Activated CD4-positive, alpha-beta memory T cell treated with anti-CD3 and anti-CD28 coated beads, Interleukin-2, amount 10 ng/mL, durations not matched to agents 7 days and 5 days (primary cell): ENCODE measurements around the gene ABHD5. TPM values are rescaled to one million over a fixed set of nuclear protein-coding genes. Genes with fewer than 3 reads are reported as not detected.
"Not testable (repeated sequence)": the region's sequence is repeated elsewhere in the genome, so short reads cannot be mapped to it uniquely, and the experiment has no call there.

Experiments used
- CTCF ChIA-PET: fragments of 350-600 bp; sonication (Branson Sonifier 250); formaldehyde crosslinking; loops from one replicate; lab custom pipeline; 2021; ENCODE audit warnings: antibody characterized with exemption, inconsistent platforms; lab: Charles Lee
- POLR2A ChIA-PET: fragments of 350-600 bp; sonication (Branson Sonifier 250); formaldehyde crosslinking; loops from one replicate; lab custom pipeline; 2021; ENCODE audit warnings: antibody characterized with exemption; lab: Charles Lee
- DNase-seq: peaks from one replicate; pipeline ENCODE4 v3.0.0-alpha.2; 2020
- H3K27ac Mint-ChIP-seq: one replicate; pipeline ENCODE4 v1.8.0; 2021; ENCODE audit warnings: mild to moderate bottlenecking, mixed read lengths
- H3K27me3 Mint-ChIP-seq: one replicate; pipeline ENCODE4 v1.8.0; 2021; ENCODE audit warnings: mixed read lengths
- H3K36me3 Mint-ChIP-seq: one replicate; pipeline ENCODE4 v1.8.0; 2021; ENCODE audit warnings: low read depth, mixed read lengths
- H3K4me1 Mint-ChIP-seq: one replicate; pipeline ENCODE4 v1.8.0; 2021; ENCODE audit warnings: mixed read lengths
- H3K4me3 Mint-ChIP-seq: one replicate; pipeline ENCODE4 v1.8.0; 2021; ENCODE audit warnings: mild to moderate bottlenecking, mixed read lengths
- H3K9me3 Mint-ChIP-seq: one replicate; pipeline ENCODE4 v1.8.0; 2021; ENCODE audit warnings: mixed read lengths
- total RNA-seq, 2 experiments: library from RNA; stranded (reverse); gene quantifications; one replicate each; pipeline ENCODE4 v1.2.3, GENCODE V29; 2021

ABHD5 gene
- 10 to 100 TPM; 14.5 to 15.9 TPM for total RNA-seq

- ChIA-PET POLR2A (interaction anchor here (0.7 to 1.5 kb wide), 2 partner anchors 17 to 69 kb away, joined by 3 to 7 read pairs; partner anchors contain the start of gene ANO10), CTCF (interaction anchor here (0.6 to 1.3 kb wide), 4 partner anchors 9 to 1154 kb away, joined by 3 to 5 read pairs (median 3); no protein-coding TSS in a partner anchor)
- Mint-ChIP-seq H3K9me3 (no peaks in the 10 kb centered on the region), H3K27me3 (peaks cover 5% of the 10 kb centered on the region), H3K4me1 (peaks cover 38% of the 10 kb centered on the region), H3K27ac (peak within 1 kb of the TSS; percentile 84), H3K4me3 (peak within 1 kb of the TSS; percentile 86), H3K36me3 (no peaks in the 10 kb centered on the region)
- DNase-seq: peak; percentile 92
Observed at GRCh38 chr3:43690400-43691119, at the start of gene ABHD5. TSS of gene ABHD5 (plus strand) at chr3:43690938. CDS start at chr3:43690993, 55 bp downstream.

GRCh38 chr3:43641306-43642114, 49.2 kb upstream of the ABHD5 start:
- peaks cover 9% of the 10 kb centered on the region for H3K4me1 Mint-ChIP-seq
- CTCF ChIA-PET: interaction anchor here (1.1 kb wide), 1 partner anchor 97 kb away, joined by 3 read pairs; no protein-coding TSS in a partner anchor
- POLR2A ChIA-PET: no interaction called here
- H3K4me3 Mint-ChIP-seq: no peak overlapping the region
- H3K27ac Mint-ChIP-seq: no peak overlapping the region
- no peak for DNase-seq
- no peaks in the 10 kb centered on the region for H3K9me3 Mint-ChIP-seq
- no peaks in the 10 kb centered on the region for H3K36me3 Mint-ChIP-seq
- peaks cover 17% of the 10 kb centered on the region for H3K27me3 Mint-ChIP-seq

GRCh38 chr3:43644443-43644842, 46.3 kb upstream of the ABHD5 start:
- no peaks in the 10 kb centered on the region for H3K4me1 Mint-ChIP-seq
- H3K27ac Mint-ChIP-seq: no peak overlapping the region
- DNase-seq: no peak
- H3K36me3 Mint-ChIP-seq: no peaks in the 10 kb centered on the region
- peaks cover 12% of the 10 kb centered on the region for H3K27me3 Mint-ChIP-seq
- H3K4me3 Mint-ChIP-seq: no peak overlapping the region
- H3K9me3 Mint-ChIP-seq: no peaks in the 10 kb centered on the region
- POLR2A ChIA-PET: no interaction called here
- CTCF ChIA-PET: no interaction called here

- Mint-ChIP-seq H3K27me3 (peaks cover 5% of the 10 kb centered on the region), H3K9me3 (no peaks in the 10 kb centered on the region), H3K4me3 (no peak overlapping the region), H3K36me3 (no peaks in the 10 kb centered on the region), H3K4me1 (no peaks in the 10 kb centered on the region), H3K27ac (no peak overlapping the region)
- ChIA-PET POLR2A (no interaction called here), CTCF (no interaction called here)
- no peak for DNase-seq
Observed at GRCh38 chr3:43647331-43648166, 43.2 kb upstream of the ABHD5 start.

DNA sequence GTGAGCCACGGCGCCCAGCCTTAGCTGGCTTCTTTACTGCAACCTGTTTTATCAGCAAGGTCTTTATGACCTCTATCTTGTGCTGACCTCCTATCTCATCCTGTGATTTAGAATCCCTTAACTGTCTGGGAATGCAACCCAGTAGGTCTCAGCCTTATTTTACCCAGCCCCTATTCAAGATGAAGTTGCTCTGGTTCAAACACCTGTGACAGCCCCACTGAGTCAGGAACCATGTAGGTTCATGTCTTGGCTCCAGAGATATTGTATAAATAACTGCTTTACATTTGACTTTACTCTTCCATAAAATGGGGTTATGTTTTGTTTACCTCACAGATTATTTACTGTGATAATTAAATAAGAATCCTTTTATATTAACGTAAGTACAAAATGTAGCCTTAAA, 41.8 kb upstream of the ABHD5 start:
- no peak overlapping the region for H3K4me3 Mint-ChIP-seq
- DNase-seq: no peak
- H3K9me3 Mint-ChIP-seq: no peaks in the 10 kb centered on the region
- peaks cover 4% of the 10 kb centered on the region for H3K27me3 Mint-ChIP-seq
- no peaks in the 10 kb centered on the region for H3K4me1 Mint-ChIP-seq
- H3K27ac Mint-ChIP-seq: no peak overlapping the region
- H3K36me3 Mint-ChIP-seq: no peaks in the 10 kb centered on the region
- POLR2A ChIA-PET: no interaction called here
- CTCF ChIA-PET: no interaction called here

DNA sequence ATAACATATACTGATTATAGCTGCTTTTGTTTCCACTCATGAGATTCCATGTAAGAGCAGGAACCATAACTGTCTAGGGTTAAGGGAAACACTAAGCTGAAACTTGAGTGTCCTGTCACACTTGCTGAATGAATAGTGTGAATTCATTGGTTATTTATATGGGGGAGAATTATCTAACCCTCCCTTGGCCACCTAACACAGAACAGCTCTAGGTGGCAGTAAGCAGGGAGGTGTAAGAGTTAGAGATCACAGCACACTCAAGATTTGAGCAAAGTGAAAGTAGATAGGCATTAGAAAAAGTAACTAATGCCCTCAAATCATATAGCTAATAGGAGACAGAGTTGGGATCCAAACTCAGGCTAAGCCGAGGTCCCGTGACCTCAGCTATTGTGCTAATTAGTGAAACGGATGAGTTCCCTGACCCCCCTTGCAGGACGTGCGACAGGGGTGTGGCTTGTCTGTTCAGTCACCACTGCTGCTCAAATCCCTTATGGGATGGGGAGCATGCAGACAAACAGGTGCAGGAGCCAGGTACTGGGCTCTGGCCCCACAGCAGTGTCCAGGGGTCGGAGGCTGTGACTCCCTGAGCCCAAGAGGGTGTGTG, 41.3 kb upstream of the ABHD5 start:
- no peak for DNase-seq
- H3K36me3 Mint-ChIP-seq: no peaks in the 10 kb centered on the region
- ChIA-PET POLR2A (no interaction called here), CTCF (no interaction called here)
- no peak overlapping the region for H3K27ac Mint-ChIP-seq
- peaks cover 3% of the 10 kb centered on the region for H3K27me3 Mint-ChIP-seq
- no peak overlapping the region for H3K4me3 Mint-ChIP-seq
- no peaks in the 10 kb centered on the region for H3K4me1 Mint-ChIP-seq
- H3K9me3 Mint-ChIP-seq: no peaks in the 10 kb centered on the region

GRCh38 chr3:43650345-43650744, 40.4 kb upstream of the ABHD5 start:
- Mint-ChIP-seq H3K4me3 (no peak overlapping the region), H3K9me3 (no peaks in the 10 kb centered on the region), H3K27me3 (peaks cover 4% of the 10 kb centered on the region), H3K27ac (no peak overlapping the region), H3K4me1 (no peaks in the 10 kb centered on the region), H3K36me3 (no peaks in the 10 kb centered on the region)
- no peak for DNase-seq
- POLR2A ChIA-PET: no interaction called here
- CTCF ChIA-PET: no interaction called here

- H3K36me3 Mint-ChIP-seq, DNase-seq, H3K27me3 Mint-ChIP-seq, POLR2A ChIA-PET, H3K9me3 Mint-ChIP-seq, H3K27ac Mint-ChIP-seq, H3K4me3 Mint-ChIP-seq, CTCF ChIA-PET, H3K4me1 Mint-ChIP-seq: not testable (repeated sequence)
Observed at GRCh38 chr3:43656390-43656789, 34.3 kb upstream of the ABHD5 start.

- Mint-ChIP-seq H3K27me3 (peaks cover 20% of the 10 kb centered on the region), H3K4me1 (no peaks in the 10 kb centered on the region), H3K9me3 (no peaks in the 10 kb centered on the region), H3K4me3 (no peak overlapping the region), H3K36me3 (no peaks in the 10 kb centered on the region), H3K27ac (no peak overlapping the region)
- no peak for DNase-seq
- ChIA-PET POLR2A (no interaction called here), CTCF (no interaction called here)
Observed at GRCh38 chr3:43659250-43659880, 31.4 kb upstream of the ABHD5 start.

GRCh38 chr3:43661376-43661775, 29.4 kb upstream of the ABHD5 start:
- H3K4me3 Mint-ChIP-seq, H3K27ac Mint-ChIP-seq, H3K4me1 Mint-ChIP-seq, H3K9me3 Mint-ChIP-seq, DNase-seq, POLR2A ChIA-PET, CTCF ChIA-PET, H3K36me3 Mint-ChIP-seq: not testable (repeated sequence)
- H3K27me3 Mint-ChIP-seq: peaks cover 26% of the 10 kb centered on the region

- H3K27ac Mint-ChIP-seq, H3K4me1 Mint-ChIP-seq, H3K4me3 Mint-ChIP-seq, H3K9me3 Mint-ChIP-seq, H3K36me3 Mint-ChIP-seq, POLR2A ChIA-PET, DNase-seq, CTCF ChIA-PET: not testable (repeated sequence)
- H3K27me3 Mint-ChIP-seq: peaks cover 37% of the 10 kb centered on the region
Observed at GRCh38 chr3:43665011-43665410, 25.7 kb upstream of the ABHD5 start.
